ENCODE measurements around the gene NOS1AP. TPM values are rescaled to one million over a fixed set of nuclear protein-coding genes. Genes with fewer than 3 reads are reported as not detected.

The NOS1AP gene
- total and polyA plus RNA-seq, 2 donors (not counting 3 experiments of a cell fraction or from before 2014, with no cell fraction given) = 1.3 to 5.4 TPM

- no peaks in the 10 kb centered on the region for H3K4me1 ChIP-seq (ENCODE audit: control insufficient read depth, extremely low read depth, insufficient read depth, low read length)
- no peak for FAIRE-seq
- TF ChIP-seq MYC (IDR thresholded peaks at IDR 0.05; ENCODE audit: low read depth, low read length) (no peak), JUN (IDR thresholded peaks at IDR 0.05; ENCODE audit: borderline replicate concordance, insufficient read depth, insufficient read length, low read depth) (no peak), CTCF (IDR thresholded peaks at IDR 0.05; ENCODE audit: extremely low read depth in 1 of 2, insufficient read depth in 1 of 2, low read depth in 1 of 2, low read length in 2 of 2) (no peak), MAX (IDR thresholded peaks at IDR 0.05; ENCODE audit: insufficient read depth, insufficient read length) (no peak)
- H3K4me3 ChIP-seq (replicated peaks in 1 of 3; ENCODE audit: insufficient read depth in 1 of 3, low read depth in 1 of 3, low read length in 3 of 3) = no peak overlapping the region
- H3K27me3 ChIP-seq (ENCODE audit: control insufficient read depth in 2 of 2, insufficient read depth in 2 of 2, low read length in 2 of 2) = no peaks in the 10 kb centered on the region
- dilution Hi-C loops (cut with MboI; ENCODE audit: extremely low pct_ligation_motif_present, low sequenced_read_pairs) = no loop called here
- intact Hi-C loops (cut with micrococcal nuclease) = no loop called here
- H3K79me2 ChIP-seq (ENCODE audit: control insufficient read depth, insufficient read depth, low read length) = no peaks in the 10 kb centered on the region
- no peaks in the 10 kb centered on the region for H3K9me1 ChIP-seq (replicated peaks; ENCODE audit: control insufficient read depth, extremely low read depth, insufficient read depth, low read length)
- no peaks in the 10 kb centered on the region for H3K9me3 ChIP-seq (replicated peaks; ENCODE audit: control insufficient read depth, insufficient read depth, low read length)
- H3K4me2 ChIP-seq (ENCODE audit: insufficient read depth, low read length) = no peak overlapping the region
- BruUV-seq (replicated peaks) = no TSS peak
- CTCF ChIA-PET = interaction anchor here (1.0 to 1.1 kb wide), 3 partner anchors 9 to 315 kb away, joined by 3 to 4 read pairs (median 3); no protein-coding TSS in a partner anchor
- H3K36me3 ChIP-seq (ENCODE audit: control insufficient read depth in 2 of 2, extremely low read depth in 1 of 2, insufficient read depth in 2 of 2, low read length in 2 of 2) = peaks cover 0 to 4% of the 10 kb centered on the region in 2 experiments
- H2AFZ ChIP-seq (ENCODE audit: low read depth, low read length) = no peak overlapping the region
- no peak overlapping the region for H3K27ac ChIP-seq (ENCODE audit: insufficient read depth, low read depth, low read length)
- H3K9ac ChIP-seq (replicated peaks; ENCODE audit: extremely low read depth, insufficient read depth, low read length) = no peak overlapping the region
- POLR2A ChIA-PET = no interaction called here
- no peak for DNase-seq (ENCODE audit: low read depth, low spot score)
- H4K20me1 ChIP-seq (replicated peaks; ENCODE audit: control insufficient read depth, extremely low read depth, insufficient read depth, low read length) = no peaks in the 10 kb centered on the region
Measured at GRCh38 chr1:162371611-162372010, 302.1 kb downstream of the NOS1AP start.
